ENCODE data around the gene NRIP1. TPM values are rescaled to one million over a fixed set of nuclear protein-coding genes. Genes with fewer than 3 reads are reported as not detected.

Gene NRIP1
- total RNA-seq, 1 experiment from 2014 or later = 10.4 TPM

DNA sequence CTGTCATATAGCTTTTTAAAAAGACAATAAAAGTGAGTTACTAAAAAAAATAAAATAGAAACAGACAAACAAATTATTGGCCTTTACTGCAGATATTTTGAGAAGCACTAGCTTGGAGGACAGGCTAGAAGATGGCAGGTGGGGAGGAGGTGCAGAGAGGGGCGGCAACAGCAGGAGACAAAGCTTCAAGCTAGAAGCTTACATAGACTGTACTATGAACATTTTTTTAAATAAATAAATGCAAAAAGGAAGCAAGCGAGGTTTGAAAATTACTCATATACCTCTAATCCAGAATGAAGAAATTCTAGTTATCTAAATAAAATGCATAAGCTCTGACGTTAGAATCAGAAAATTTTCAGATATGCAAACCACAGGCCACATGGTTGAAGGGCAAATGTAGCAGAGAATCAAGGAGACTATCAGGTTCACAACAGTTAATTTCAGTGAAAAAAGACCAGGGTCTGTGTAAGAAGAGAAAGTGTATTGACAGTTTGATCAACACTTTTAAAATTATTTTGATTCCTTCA is 54.9 kb downstream of the NRIP1 start:
- peaks cover 21 to 24% of the 10 kb centered on the region in 2 experiments for H3K4me1 Mint-ChIP-seq
- H4K5ac ChIP-seq (ENCODE audit: insufficient read length, low read depth, low read length) = no peak overlapping the region
- no peaks in the 10 kb centered on the region for H4K20me1 ChIP-seq (ENCODE audit: control insufficient read depth, insufficient read depth, insufficient read length)
- no peaks in the 10 kb centered on the region; a peak in 1 of 7 replicates for H3K36me3 Mint-ChIP-seq (ENCODE audit: insufficient read depth in 1 of 3, low read depth in 3 of 3)
- H2BK12ac ChIP-seq (ENCODE audit: insufficient read length, low read depth, low read length) = no peak overlapping the region
- H3K9me3 ChIP-seq (ENCODE audit: control insufficient read depth, low read depth, low read length) = no peaks in the 10 kb centered on the region
- no peak overlapping the region for H3K27ac ChIP-seq (ENCODE audit: insufficient read length, low read depth, low read length)
- no peaks in the 10 kb centered on the region for H3K23me2 ChIP-seq (ENCODE audit: insufficient read length, low read depth, low read length, poor library complexity, severe bottlenecking)
- H3K9me3 Mint-ChIP-seq = no peaks in the 10 kb centered on the region
- H3K18ac ChIP-seq (ENCODE audit: insufficient read length, low read depth, low read length) = no peak overlapping the region
- H3K79me2 ChIP-seq (ENCODE audit: insufficient read depth, low read length) = no peaks in the 10 kb centered on the region
- no peak overlapping the region for H3K14ac ChIP-seq (ENCODE audit: insufficient read depth, low read length)
- H3K4ac ChIP-seq (ENCODE audit: low read depth, low read length) = no peak overlapping the region
- no peak overlapping the region for H2BK15ac ChIP-seq (ENCODE audit: low read depth, low read length)
- H3K27me3 Mint-ChIP-seq (ENCODE audit: low read depth) = peaks cover 37% of the 10 kb centered on the region
- no peak overlapping the region for H3K56ac ChIP-seq (ENCODE audit: insufficient read length, low read depth, low read length)
- H3K79me1 ChIP-seq (ENCODE audit: insufficient read depth, low read depth, low read length, poor library complexity, severe bottlenecking) = no peaks in the 10 kb centered on the region
- no peak overlapping the region for H3K23ac ChIP-seq (ENCODE audit: insufficient read length, low read depth, low read length)
- H3K27ac Mint-ChIP-seq = no peak overlapping the region; a peak in 1 of 7 replicates
- no peak overlapping the region for H3K4me2 ChIP-seq (ENCODE audit: insufficient read depth, insufficient read length, low read length)
- H4K91ac ChIP-seq (ENCODE audit: insufficient read length, low read depth, low read length) = no peak overlapping the region
- no peak overlapping the region for H3T11ph ChIP-seq (ENCODE audit: low read length)
- H2AK5ac ChIP-seq (ENCODE audit: insufficient read length, low read length) = no peak overlapping the region
- no peak overlapping the region for H2BK5ac ChIP-seq (ENCODE audit: insufficient read length, low read length)
- no peak overlapping the region for H2BK20ac ChIP-seq (ENCODE audit: low read depth, low read length, poor library complexity, severe bottlenecking)
- H3K9ac ChIP-seq (ENCODE audit: extremely low read depth, insufficient read length, low read length) = no peak overlapping the region
- H2AFZ ChIP-seq (ENCODE audit: low read length) = no peak overlapping the region
- no peak overlapping the region for H3K4me3 Mint-ChIP-seq
- no peaks in the 10 kb centered on the region for H3K4me1 ChIP-seq (ENCODE audit: insufficient read depth, low read length)
- TF ChIP-seq, protein P1, sequence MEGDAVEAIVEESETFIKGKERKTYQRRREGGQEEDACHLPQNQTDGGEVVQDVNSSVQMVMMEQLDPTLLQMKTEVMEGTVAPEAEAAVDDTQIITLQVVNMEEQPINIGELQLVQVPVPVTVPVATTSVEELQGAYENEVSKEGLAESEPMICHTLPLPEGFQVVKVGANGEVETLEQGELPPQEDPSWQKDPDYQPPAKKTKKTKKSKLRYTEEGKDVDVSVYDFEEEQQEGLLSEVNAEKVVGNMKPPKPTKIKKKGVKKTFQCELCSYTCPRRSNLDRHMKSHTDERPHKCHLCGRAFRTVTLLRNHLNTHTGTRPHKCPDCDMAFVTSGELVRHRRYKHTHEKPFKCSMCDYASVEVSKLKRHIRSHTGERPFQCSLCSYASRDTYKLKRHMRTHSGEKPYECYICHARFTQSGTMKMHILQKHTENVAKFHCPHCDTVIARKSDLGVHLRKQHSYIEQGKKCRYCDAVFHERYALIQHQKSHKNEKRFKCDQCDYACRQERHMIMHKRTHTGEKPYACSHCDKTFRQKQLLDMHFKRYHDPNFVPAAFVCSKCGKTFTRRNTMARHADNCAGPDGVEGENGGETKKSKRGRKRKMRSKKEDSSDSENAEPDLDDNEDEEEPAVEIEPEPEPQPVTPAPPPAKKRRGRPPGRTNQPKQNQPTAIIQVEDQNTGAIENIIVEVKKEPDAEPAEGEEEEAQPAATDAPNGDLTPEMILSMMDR (conservative IDR thresholded peaks at IDR 0.05) = no peak
- no peak overlapping the region for H2BK120ac ChIP-seq (ENCODE audit: low read depth, low read length, poor library complexity, severe bottlenecking)
- no CpG with 5 or more reads among the region's 3 CpGs for WGBS (ENCODE audit: extremely low coverage, insufficient read length, low lambda C conversion rate)
- DNase-seq = no peak
- H3K27me3 ChIP-seq (ENCODE audit: insufficient read depth, low read length) = no peaks in the 10 kb centered on the region
- no peak overlapping the region for H4K8ac ChIP-seq (replicated peaks; ENCODE audit: insufficient read length, low read depth, low read length)
